ENCODE measurements around the gene PTGER4. TPM values are rescaled to one million over a fixed set of nuclear protein-coding genes. Genes with fewer than 3 reads are reported as not detected.

Gene PTGER4
- total RNA-seq, 1 donor from 2014 or later = 8.0 TPM

GRCh38 chr5:40678460-40679147 is 1.1 kb upstream of the PTGER4 start:
- H3K27ac Mint-ChIP-seq = peak overlapping the region; percentile 86
- peaks cover 54% of the 10 kb centered on the region for H3K27me3 Mint-ChIP-seq
- peaks cover 5% of the 10 kb centered on the region for H3K36me3 Mint-ChIP-seq
- peak overlapping the region; percentile 92 for H3K4me3 Mint-ChIP-seq
- TF ChIP-seq CTCF (conservative IDR thresholded peaks at IDR 0.05) = no peak
- no peak for DNase-seq (ENCODE audit: extremely low spot score, unreplicated experiment)
- H3K4me1 Mint-ChIP-seq (ENCODE audit: unreplicated experiment) = peaks cover 29% of the 10 kb centered on the region
- H3K9me3 Mint-ChIP-seq = no peaks in the 10 kb centered on the region

- Mint-ChIP-seq H3K9me3 (no peaks in the 10 kb centered on the region), H3K36me3 (peaks cover 5% of the 10 kb centered on the region), H3K4me3 (peak overlapping the region; percentile 92), H3K27me3 (peaks cover 60% of the 10 kb centered on the region), H3K4me1 (ENCODE audit: unreplicated experiment) (peaks cover 29% of the 10 kb centered on the region), H3K27ac (peak overlapping the region; percentile 86)
- DNase-seq (ENCODE audit: extremely low spot score, unreplicated experiment) = peak; percentile 91
- no peak for TF ChIP-seq CTCF (conservative IDR thresholded peaks at IDR 0.05)
These were observed 385 bp upstream of the PTGER4 start for GRCh38 chr5:40679148-40679912.

GRCh38 chr5:40680741-40681362 is 1.1 kb downstream of the PTGER4 start:
- no peak for DNase-seq (ENCODE audit: extremely low spot score, unreplicated experiment)
- peak overlapping the region; percentile 92 for H3K4me3 Mint-ChIP-seq
- peaks cover 6% of the 10 kb centered on the region for H3K36me3 Mint-ChIP-seq
- H3K27me3 Mint-ChIP-seq = peaks cover 60% of the 10 kb centered on the region
- peak overlapping the region; percentile 32 for H3K27ac Mint-ChIP-seq
- peak; percentile 50 for TF ChIP-seq CTCF (conservative IDR thresholded peaks at IDR 0.05)
- no peaks in the 10 kb centered on the region for H3K9me3 Mint-ChIP-seq
- H3K4me1 Mint-ChIP-seq (ENCODE audit: unreplicated experiment) = peaks cover 30% of the 10 kb centered on the region

GRCh38 chr5:40681363-40682153 is 1.8 kb downstream of the PTGER4 start:
- H3K27me3 Mint-ChIP-seq = peaks cover 64% of the 10 kb centered on the region
- DNase-seq (ENCODE audit: extremely low spot score, unreplicated experiment) = no peak
- H3K4me1 Mint-ChIP-seq (ENCODE audit: unreplicated experiment) = peaks cover 34% of the 10 kb centered on the region

More at GRCh38 chr5:40681363-40682153, 1.8 kb downstream of the PTGER4 start:
- Mint-ChIP-seq H3K36me3 (peaks cover 10% of the 10 kb centered on the region), H3K4me3 (peak overlapping the region; percentile 92), H3K27ac (peak overlapping the region; percentile 32), H3K9me3 (no peaks in the 10 kb centered on the region)
- TF ChIP-seq CTCF (conservative IDR thresholded peaks at IDR 0.05) = no peak

All from type B pancreatic cell (in vitro differentiated cells).